WTC11 (cell line): Measurements from ENCODE around the gene HSD17B8. TPM values are rescaled to one million over a fixed set of nuclear protein-coding genes. Genes with fewer than 3 reads are reported as not detected.

Source experiments
- AR ChIP-seq: fragments of 250-450 bp; sonication (Bioruptor Pico); IDR thresholded peaks from 2 replicates; pipeline ENCODE4 v1.9.0; 2021; ENCODE audit warnings: mild to moderate bottlenecking
- ATF2 ChIP-seq: sonication (generic); formaldehyde crosslinking; IDR thresholded peaks from 2 replicates; pipeline ENCODE4 v1.8.1; 2022; ENCODE audit warnings: low read depth, missing genetic modification reagents, borderline replicate concordance
- E2F4 ChIP-seq: sonication (generic); formaldehyde crosslinking; IDR thresholded peaks from 2 replicates; pipeline ENCODE4 v1.8.1; 2022; ENCODE audit warnings: low read depth, mild to moderate bottlenecking, moderate library complexity, missing genetic modification reagents, borderline replicate concordance
- ELF4 ChIP-seq: sonication (generic); formaldehyde crosslinking; IDR thresholded peaks from 2 replicates; pipeline ENCODE4 v1.8.1; 2022; ENCODE audit warnings: low read depth, mild to moderate bottlenecking, moderate library complexity, missing genetic modification reagents
- ESRRA ChIP-seq: sonication (generic); formaldehyde crosslinking; IDR thresholded peaks from 2 replicates; pipeline ENCODE4 v1.8.1; 2022; ENCODE audit warnings: mild to moderate bottlenecking, missing genetic modification reagents, borderline replicate concordance
- FOXJ3 ChIP-seq: sonication (generic); formaldehyde crosslinking; IDR thresholded peaks from 2 replicates; pipeline ENCODE4 v1.9.0; 2021; ENCODE audit warnings: missing genetic modification reagents, mild to moderate bottlenecking, borderline replicate concordance
- HMGA2 ChIP-seq: fragments of 250-450 bp; sonication (Bioruptor Pico); IDR thresholded peaks from 2 replicates; pipeline ENCODE4 v1.4.0; 2021; ENCODE audit warnings: mild to moderate bottlenecking, moderate library complexity
- IRF1 ChIP-seq: sonication (generic); formaldehyde crosslinking; IDR thresholded peaks from 2 replicates; pipeline ENCODE4 v1.8.0; 2023; ENCODE audit warnings: missing genetic modification reagents
- JAZF1 ChIP-seq: fragments of 250-450 bp; sonication (Bioruptor Pico); IDR thresholded peaks from 2 replicates; pipeline ENCODE4 v1.9.0; 2021; ENCODE audit warnings: moderate library complexity, mild to moderate bottlenecking, inconsistent platforms
- JUN ChIP-seq: sonication (generic); formaldehyde crosslinking; IDR thresholded peaks from 2 replicates; pipeline ENCODE4 v1.8.0; 2023; ENCODE audit warnings: mild to moderate bottlenecking, missing genetic modification reagents
- MAX ChIP-seq: sonication (generic); formaldehyde crosslinking; IDR thresholded peaks from 2 replicates; pipeline ENCODE4 v1.8.0; 2022; ENCODE audit warnings: mild to moderate bottlenecking, missing genetic modification reagents
- MLX ChIP-seq: sonication (generic); formaldehyde crosslinking; IDR thresholded peaks from 2 replicates; pipeline ENCODE4 v1.8.1; 2023; ENCODE audit warnings: mild to moderate bottlenecking, missing genetic modification reagents, moderate library complexity
- MXD4 ChIP-seq: fragments of 250-450 bp; sonication (Bioruptor Pico); IDR thresholded peaks from 2 replicates; pipeline ENCODE4 v1.8.0; 2021; ENCODE audit warnings: mild to moderate bottlenecking, moderate library complexity, borderline replicate concordance
- MYBL2 ChIP-seq: sonication (generic); formaldehyde crosslinking; IDR thresholded peaks from 2 replicates; pipeline ENCODE4 v1.8.1; 2023; ENCODE audit warnings: mild to moderate bottlenecking, moderate library complexity, missing genetic modification reagents
- NFE2L1 ChIP-seq: sonication (generic); formaldehyde crosslinking; IDR thresholded peaks from 2 replicates; pipeline ENCODE4 v1.8.1; 2023; ENCODE audit warnings: missing genetic modification reagents
- NFYB ChIP-seq: sonication (generic); formaldehyde crosslinking; conservative IDR thresholded peaks from 2 replicates; pipeline ENCODE4 v1.8.0; 2022; ENCODE audit warnings: low read depth, missing genetic modification reagents
- NR1H2 ChIP-seq: sonication (generic); formaldehyde crosslinking; IDR thresholded peaks from 2 replicates; pipeline ENCODE4 v1.9.0; 2021; ENCODE audit warnings: mild to moderate bottlenecking, moderate library complexity, missing genetic modification reagents
- NR3C1 ChIP-seq: sonication (generic); formaldehyde crosslinking; conservative IDR thresholded peaks from 2 replicates; pipeline ENCODE4 v1.8.1; 2023; ENCODE audit warnings: low read depth, mild to moderate bottlenecking, missing genetic modification reagents
- OVOL2 ChIP-seq: fragments of 250-450 bp; sonication (Bioruptor Pico); IDR thresholded peaks from 2 replicates; pipeline ENCODE4 v1.9.0; 2021; ENCODE audit warnings: mild to moderate bottlenecking, borderline replicate concordance
- RORB ChIP-seq: fragments of 250-450 bp; sonication (Bioruptor Pico); IDR thresholded peaks from 2 replicates; pipeline ENCODE4 v1.9.0; 2021; ENCODE audit warnings: mild to moderate bottlenecking
- SMAD3 ChIP-seq: sonication (generic); formaldehyde crosslinking; IDR thresholded peaks from 2 replicates; pipeline ENCODE4 v1.8.0; 2022; ENCODE audit warnings: missing genetic modification reagents, mild to moderate bottlenecking, borderline replicate concordance
- SMAD4 ChIP-seq: sonication (generic); formaldehyde crosslinking; IDR thresholded peaks from 2 replicates; pipeline ENCODE4 v1.8.0; 2022; ENCODE audit warnings: mild to moderate bottlenecking, missing genetic modification reagents
- SP1 ChIP-seq: sonication (generic); formaldehyde crosslinking; conservative IDR thresholded peaks from 2 replicates; pipeline ENCODE4 v1.8.1; 2022; ENCODE audit warnings: missing genetic modification reagents
- TEAD1 ChIP-seq: sonication (generic); formaldehyde crosslinking; IDR thresholded peaks from 2 replicates; pipeline ENCODE4 v1.8.0; 2022; ENCODE audit warnings: mild to moderate bottlenecking, missing genetic modification reagents
- TP53 ChIP-seq: sonication (generic); formaldehyde crosslinking; IDR thresholded peaks from 2 replicates; pipeline ENCODE4 v1.8.1; 2023; ENCODE audit warnings: mild to moderate bottlenecking, missing genetic modification reagents
- ZBTB21 ChIP-seq: sonication (generic); formaldehyde crosslinking; IDR thresholded peaks from 2 replicates; pipeline ENCODE4 v1.8.1; 2023; ENCODE audit warnings: mild to moderate bottlenecking, missing genetic modification reagents, borderline replicate concordance
- ZMAT4 ChIP-seq: fragments of 250-450 bp; sonication (Bioruptor Pico); IDR thresholded peaks from 2 replicates; pipeline ENCODE4 v1.9.0; 2021; ENCODE audit warnings: mild to moderate bottlenecking
- ZNF138 ChIP-seq: sonication (generic); formaldehyde crosslinking; conservative IDR thresholded peaks from 2 replicates; pipeline ENCODE4 v1.8.1; 2022; ENCODE audit warnings: mild to moderate bottlenecking, moderate library complexity, missing genetic modification reagents
- ZNF219 ChIP-seq: sonication (generic); formaldehyde crosslinking; IDR thresholded peaks from 2 replicates; pipeline ENCODE4 v1.8.0; 2023; ENCODE audit warnings: missing genetic modification reagents, mild to moderate bottlenecking, borderline replicate concordance
- ZNF232 ChIP-seq: sonication (generic); formaldehyde crosslinking; IDR thresholded peaks from 2 replicates; pipeline ENCODE4 v1.8.0; 2022; ENCODE audit warnings: mild to moderate bottlenecking, missing genetic modification reagents
- ZNF416 ChIP-seq: fragments of 250-450 bp; sonication (Bioruptor Pico); IDR thresholded peaks from 2 replicates; pipeline ENCODE4 v1.9.0; 2021; ENCODE audit warnings: mild to moderate bottlenecking, inconsistent platforms
- ZNF512 ChIP-seq: sonication (generic); formaldehyde crosslinking; IDR thresholded peaks from 2 replicates; pipeline ENCODE4 v1.8.1; 2022; ENCODE audit warnings: missing genetic modification reagents, borderline replicate concordance
- total RNA-seq: library from RNA; stranded (reverse); gene quantifications from 3 replicates; pipeline ENCODE4 v1.2.3, GENCODE V29; 2021

HSD17B8 gene
- total RNA-seq, 1 experiment from 2014 or later, result 8.1 TPM

- TF ChIP-seq AR (CRISPR knock-in tag) (no peak), HMGA2 (CRISPR knock-in tag) (no peak), MYBL2 (peak; percentile 64; the same call in 1 of the 2 replicates), SMAD4 (CRISPR knock-in tag) (no peak), NFE2L1 (CRISPR knock-in tag) (no peak), JUN (CRISPR knock-in tag) (no peak), ZNF512 (CRISPR knock-in tag) (no peak), ZNF232 (no peak), ESRRA (CRISPR knock-in tag) (no peak), RORB (CRISPR knock-in tag) (no peak), SP1 (CRISPR knock-in tag) (peak; percentile 73), NFYB (CRISPR knock-in tag) (no peak), E2F4 (no peak; the same call in 1 of the 2 replicates), ZMAT4 (no peak), NR1H2 (CRISPR knock-in tag) (no peak), MAX (CRISPR knock-in tag) (no peak), TEAD1 (CRISPR knock-in tag) (no peak), IRF1 (no peak), SMAD3 (no peak; the same call in 1 of the 2 replicates), NR3C1 (CRISPR knock-in tag) (no peak), ELF4 (CRISPR knock-in tag) (no peak), MLX (no peak), ATF2 (CRISPR knock-in tag) (no peak), JAZF1 (CRISPR knock-in tag) (no peak), MXD4 (CRISPR knock-in tag) (no peak), TP53 (no peak), ZNF219 (CRISPR knock-in tag) (peak; percentile 63; the same call in 1 of the 2 replicates), FOXJ3 (CRISPR knock-in tag) (no peak), ZNF138 (no peak), ZNF416 (CRISPR knock-in tag) (no peak), OVOL2 (CRISPR knock-in tag) (no peak), ZBTB21 (CRISPR knock-in tag) (no peak)
These were observed 3.9 kb downstream of the HSD17B8 start, which contains the start of gene RING1 (continued) for GRCh38 chr6:33208091-33208967.
